CD4-positive, alpha-beta memory T cell (primary cell): ENCODE results near the gene CUEDC1. TPM values are rescaled to one million over a fixed set of nuclear protein-coding genes. Genes with fewer than 3 reads are reported as not detected.

Source experiments
- polyA plus RNA-seq, 2 donors: library from polyadenylated mRNA; unstranded; fragments of 300-500 nt; fragmentation: Illumina TruSeq; gene quantifications; one replicate each; pipeline ENCODE4 v1.2.3, GENCODE V29; 2021
- total RNA-seq, 2 experiments: library from RNA; stranded (reverse); gene quantifications; one replicate each; pipeline ENCODE4 v1.2.3, GENCODE V29; 2021

The CUEDC1 gene
- total and polyA plus RNA-seq, 4 experiments from 2014 or later: 0.61 to 0.90 TPM; not detected in 2

Other genes with a start within 250 kb of the CUEDC1 start
- gene CCDC182, start 210.1 kb downstream of the CUEDC1 start, total RNA-seq: not detected
- gene CCDC182, start 210.1 kb downstream of the CUEDC1 start, polyA plus RNA-seq: not detected
- gene MRPS23, start 105.4 kb downstream of the CUEDC1 start, total RNA-seq: 10 to 100 TPM; 28.7 to 29.5 TPM
- gene MRPS23, start 105.4 kb downstream of the CUEDC1 start, polyA plus RNA-seq: 10 to 100 TPM; 35.7 to 41.7 TPM
- 10 to 100 TPM; 76.0 to 76.6 TPM for gene VEZF1, start 32.8 kb upstream of the CUEDC1 start, total RNA-seq
- gene VEZF1, start 32.8 kb upstream of the CUEDC1 start, polyA plus RNA-seq: 10 to 100 TPM; 30.6 to 50.2 TPM
- gene SRSF1, start 51.8 kb upstream of the CUEDC1 start, total RNA-seq: 100 to 1,000 TPM; 242 to 257 TPM
- 10 to 100 TPM; 32.4 to 59.3 TPM for gene SRSF1, start 51.8 kb upstream of the CUEDC1 start, polyA plus RNA-seq
- 10 to 100 TPM; 45.6 to 45.8 TPM for gene DYNLL2, start 128.0 kb upstream of the CUEDC1 start, total RNA-seq
- 1 to 10 TPM in 1 of 2 donors, under 1 TPM in 1; 0.56 to 1.3 TPM for gene DYNLL2, start 128.0 kb upstream of the CUEDC1 start, polyA plus RNA-seq
- gene OR4D1, start 193.0 kb upstream of the CUEDC1 start, total RNA-seq: 1 to 10 TPM; 2.0 to 2.2 TPM
- 1 to 10 TPM; 1.9 to 2.0 TPM for gene OR4D1, start 193.0 kb upstream of the CUEDC1 start, polyA plus RNA-seq
- not detected for gene OR4D2, start 211.6 kb upstream of the CUEDC1 start, total RNA-seq
- gene OR4D2, start 211.6 kb upstream of the CUEDC1 start, polyA plus RNA-seq: not detected
- not detected for gene EPX, start 237.3 kb upstream of the CUEDC1 start, total RNA-seq
- gene EPX, start 237.3 kb upstream of the CUEDC1 start, polyA plus RNA-seq: not detected